KOPT-K1 (cell line): ENCODE data around the gene NAIP.
"Not testable (repeated sequence)": the region's sequence is repeated elsewhere in the genome, so short reads cannot be mapped to it uniquely, and the experiment has no call there.

Experiments
- H3K27ac ChIP-seq: fragments of 200-600 bp; sonication (generic); 2 replicates; pipeline ENCODE4 v1.5.1; 2016; ENCODE audit warnings: antibody characterized with exemption, mild to moderate bottlenecking, low read depth, low read length; ENCODE audit not compliant: poor library complexity, severe bottlenecking
- H3K36me3 ChIP-seq: fragments of 200-600 bp; sonication (generic); 2 replicates; pipeline ENCODE4 v1.5.1; 2017; ENCODE audit warnings: antibody characterized with exemption, mild to moderate bottlenecking, low read length, moderate library complexity; ENCODE audit not compliant: insufficient read depth
- H3K9me3 ChIP-seq: fragments of 200-600 bp; sonication (generic); 2 replicates; pipeline ENCODE4 v1.5.1; 2017; ENCODE audit warnings: antibody characterized with exemption, low read length, mild to moderate bottlenecking; ENCODE audit not compliant: insufficient read depth, poor library complexity, severe bottlenecking

The NAIP gene, protein sequence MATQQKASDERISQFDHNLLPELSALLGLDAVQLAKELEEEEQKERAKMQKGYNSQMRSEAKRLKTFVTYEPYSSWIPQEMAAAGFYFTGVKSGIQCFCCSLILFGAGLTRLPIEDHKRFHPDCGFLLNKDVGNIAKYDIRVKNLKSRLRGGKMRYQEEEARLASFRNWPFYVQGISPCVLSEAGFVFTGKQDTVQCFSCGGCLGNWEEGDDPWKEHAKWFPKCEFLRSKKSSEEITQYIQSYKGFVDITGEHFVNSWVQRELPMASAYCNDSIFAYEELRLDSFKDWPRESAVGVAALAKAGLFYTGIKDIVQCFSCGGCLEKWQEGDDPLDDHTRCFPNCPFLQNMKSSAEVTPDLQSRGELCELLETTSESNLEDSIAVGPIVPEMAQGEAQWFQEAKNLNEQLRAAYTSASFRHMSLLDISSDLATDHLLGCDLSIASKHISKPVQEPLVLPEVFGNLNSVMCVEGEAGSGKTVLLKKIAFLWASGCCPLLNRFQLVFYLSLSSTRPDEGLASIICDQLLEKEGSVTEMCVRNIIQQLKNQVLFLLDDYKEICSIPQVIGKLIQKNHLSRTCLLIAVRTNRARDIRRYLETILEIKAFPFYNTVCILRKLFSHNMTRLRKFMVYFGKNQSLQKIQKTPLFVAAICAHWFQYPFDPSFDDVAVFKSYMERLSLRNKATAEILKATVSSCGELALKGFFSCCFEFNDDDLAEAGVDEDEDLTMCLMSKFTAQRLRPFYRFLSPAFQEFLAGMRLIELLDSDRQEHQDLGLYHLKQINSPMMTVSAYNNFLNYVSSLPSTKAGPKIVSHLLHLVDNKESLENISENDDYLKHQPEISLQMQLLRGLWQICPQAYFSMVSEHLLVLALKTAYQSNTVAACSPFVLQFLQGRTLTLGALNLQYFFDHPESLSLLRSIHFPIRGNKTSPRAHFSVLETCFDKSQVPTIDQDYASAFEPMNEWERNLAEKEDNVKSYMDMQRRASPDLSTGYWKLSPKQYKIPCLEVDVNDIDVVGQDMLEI (N-terminal part only)

DNA sequence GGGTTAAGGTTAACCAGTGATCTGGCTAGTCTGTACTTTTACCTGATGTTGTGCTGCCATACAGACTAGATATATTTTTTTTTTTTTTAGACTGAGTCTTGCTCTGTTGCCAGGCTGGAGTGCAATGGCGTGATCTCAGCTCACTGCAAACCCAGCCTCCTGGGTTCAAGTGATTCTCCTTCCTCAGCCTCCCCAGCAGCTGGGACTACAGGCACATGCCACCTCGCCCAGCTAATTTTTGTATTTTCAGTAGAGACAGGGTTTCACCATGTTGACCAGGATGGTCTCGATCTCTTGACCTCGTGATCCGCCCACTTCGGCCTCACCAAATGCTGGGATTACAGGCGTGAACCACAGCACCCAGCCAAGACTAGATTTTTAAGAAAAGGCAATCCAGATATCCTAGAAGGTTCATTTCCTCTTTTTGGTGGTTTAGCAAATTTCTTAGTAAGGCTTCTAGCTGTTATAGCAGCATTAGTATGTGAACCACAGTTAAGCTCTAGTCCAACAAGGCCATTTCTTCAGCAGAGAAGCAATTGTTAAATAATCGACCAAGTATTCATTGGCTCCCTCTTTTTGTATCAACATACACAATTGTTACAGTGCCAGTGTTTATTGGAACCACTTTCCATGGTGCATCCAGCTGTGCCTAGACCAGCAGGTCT lies at the start of gene NAIP:
Gene NAIP, minus strand, starts transcription at position 51 of the 665 bp plus-strand sequence. CDS start 12,424 bp downstream, outside the sequence.
- not testable (repeated sequence) for H3K9me3 ChIP-seq, H3K27ac ChIP-seq, H3K36me3 ChIP-seq

- H3K36me3 ChIP-seq, H3K27ac ChIP-seq, H3K9me3 ChIP-seq: not testable (repeated sequence)
Observed at GRCh38 chr5:71067262-71067928, 42.3 kb upstream of the NAIP start, which contains the start of gene GTF2H2. TSS of gene GTF2H2 (minus strand) at chr5:71067676. CDS start at chr5:71062763, 4,913 bp downstream.

- H3K9me3 ChIP-seq, H3K27ac ChIP-seq, H3K36me3 ChIP-seq: not testable (repeated sequence)
Observed at GRCh38 chr5:71061322-71061721, 36.2 kb upstream of the NAIP start.

GRCh38 chr5:71059426-71059825 lies 34.3 kb upstream of the NAIP start:
- H3K27ac ChIP-seq, H3K9me3 ChIP-seq, H3K36me3 ChIP-seq: not testable (repeated sequence)

- H3K9me3 ChIP-seq, H3K36me3 ChIP-seq, H3K27ac ChIP-seq: not testable (repeated sequence)
Observed at GRCh38 chr5:71044808-71045207, 19.7 kb upstream of the NAIP start.

GRCh38 chr5:71044128-71044527 lies 19.0 kb upstream of the NAIP start:
- H3K27ac ChIP-seq, H3K9me3 ChIP-seq, H3K36me3 ChIP-seq: not testable (repeated sequence)

GRCh38 chr5:71031046-71031776 lies 6.1 kb upstream of the NAIP start:
- H3K27ac ChIP-seq, H3K9me3 ChIP-seq, H3K36me3 ChIP-seq: not testable (repeated sequence)

GRCh38 chr5:71020643-71021042 lies 4.5 kb downstream of the NAIP start:
- H3K36me3 ChIP-seq, H3K27ac ChIP-seq, H3K9me3 ChIP-seq: not testable (repeated sequence)

GRCh38 chr5:71018376-71019005 lies 6.6 kb downstream of the NAIP start:
- not testable (repeated sequence) for H3K9me3 ChIP-seq, H3K36me3 ChIP-seq, H3K27ac ChIP-seq

- no peaks in the 10 kb centered on the region for H3K36me3 ChIP-seq
- H3K9me3 ChIP-seq = no peaks in the 10 kb centered on the region
Observed at GRCh38 chr5:71014176-71014575, 11.0 kb downstream of the NAIP start.

DNA sequence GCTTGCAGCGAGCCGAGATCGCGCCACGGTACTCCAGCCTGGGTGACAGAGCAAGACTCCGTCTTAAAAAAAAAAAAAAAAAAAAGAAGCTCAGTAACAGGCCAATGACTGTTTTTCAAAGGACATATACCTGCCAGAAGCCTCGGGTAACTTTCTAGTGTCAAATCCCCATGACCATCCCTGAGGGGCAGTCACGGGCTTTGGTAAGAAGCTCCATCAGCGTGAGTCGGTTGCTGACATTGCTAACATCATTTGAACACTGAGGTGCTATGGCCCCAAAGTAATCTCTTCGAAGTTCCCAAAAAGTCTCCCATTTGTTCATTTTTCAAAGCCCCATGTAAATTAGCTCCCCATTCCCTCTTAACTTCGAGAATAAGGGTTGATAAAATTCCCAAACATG lies 11.6 kb downstream of the NAIP start:
- Histone ChIP-seq H3K9me3 (no peaks in the 10 kb centered on the region), H3K36me3 (no peaks in the 10 kb centered on the region), H3K27ac (no peak overlapping the region)

More at GRCh38 chr5:71014176-71014575, 11.0 kb downstream of the NAIP start:
- H3K27ac ChIP-seq = no peak overlapping the region

DNA sequence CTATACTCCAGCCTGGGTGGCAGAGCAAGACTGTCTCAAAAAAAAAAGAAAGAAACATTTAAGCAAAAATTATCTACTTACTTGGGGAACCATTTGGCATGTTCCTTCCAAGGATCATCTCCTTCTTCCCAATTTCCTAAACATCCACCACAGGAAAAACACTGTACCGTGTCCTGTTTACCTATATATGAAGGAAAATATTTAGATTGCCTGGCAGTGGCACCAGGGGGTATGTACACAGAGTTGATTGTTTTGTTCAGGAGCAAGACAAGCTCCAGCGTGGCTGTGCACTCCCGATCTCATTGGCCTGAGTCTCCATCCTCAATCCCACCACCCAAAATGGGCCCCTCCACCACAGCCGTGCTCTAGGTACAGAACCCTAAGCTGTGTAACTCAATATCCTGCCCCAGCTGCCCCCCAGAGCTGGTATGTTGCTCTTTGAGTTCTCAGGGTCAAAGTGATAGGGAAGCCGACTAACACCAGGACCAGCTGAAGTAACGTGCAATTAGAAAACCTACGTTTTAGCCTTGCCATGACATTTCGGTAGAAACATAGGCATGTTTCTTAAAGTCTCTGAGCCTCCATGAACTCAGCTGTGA lies 13.8 kb downstream of the NAIP start:
- Histone ChIP-seq H3K27ac (no peak overlapping the region), H3K36me3 (no peaks in the 10 kb centered on the region), H3K9me3 (no peaks in the 10 kb centered on the region)

- not testable (repeated sequence) for H3K36me3 ChIP-seq, H3K9me3 ChIP-seq, H3K27ac ChIP-seq
Observed at GRCh38 chr5:71006983-71007382, 18.2 kb downstream of the NAIP start.
